Tibial nerve (tissue), 4 donors: ENCODE measurements around the gene SLC27A1. TPM values are rescaled to one million over a fixed set of nuclear protein-coding genes. Genes with fewer than 3 reads are reported as not detected.

Source experiments
- DNase-seq, 2 donors: peaks; one replicate each; pipeline ENCODE4 v3.0.0-alpha.2; 2019; ENCODE audit warnings: low spot score in 2 of 2
- H3K27ac ChIP-seq, 4 donors: fragments of 200-600 bp; sonication (generic) in 3 of 4; one replicate each; pipeline ENCODE4 v1.5.1; 2017 to 2019; ENCODE audit warnings: mild to moderate bottlenecking in 1 of 4
- H3K27me3 ChIP-seq, 2 donors: fragments of 200-600 bp; sonication (generic) in 1 of 2; one replicate each; pipeline versions ENCODE4 v1.5.1 to v1.6.0; 2017 to 2019
- H3K36me3 ChIP-seq, 3 donors: fragments of 200-600 bp; sonication (generic); one replicate each; pipeline ENCODE4 v1.5.1; 2018 to 2019
- H3K4me1 ChIP-seq, 4 donors: fragments of 200-600 bp; sonication (generic) in 3 of 4; one replicate each; pipeline ENCODE4 v1.5.1; 2017 to 2019
- H3K4me3 ChIP-seq, 4 donors: fragments of 200-600 bp; sonication (generic) in 3 of 4; one replicate each; pipeline ENCODE4 v1.5.1; 2017 to 2019; ENCODE audit warnings: mild to moderate bottlenecking in 1 of 4, moderate library complexity in 1 of 4
- H3K9me3 ChIP-seq, 4 donors: fragments of 200-600 bp; sonication (generic) in 3 of 4; one replicate each; pipeline ENCODE4 v1.5.1; 2017 to 2019
- EP300 ChIP-seq, 2 donors: sonication (generic); formaldehyde crosslinking; IDR thresholded peaks; one replicate each; pipeline ENCODE4 v1.6.1; 2017; ENCODE audit warnings: antibody characterized with exemption in 2 of 2, mild to moderate bottlenecking in 1 of 2
- POLR2A ChIP-seq, 2 donors: fragments of 450-650 bp; IDR thresholded peaks; one replicate each; pipeline ENCODE4 v1.6.1; 2017; ENCODE audit warnings: antibody characterized with exemption in 2 of 2, mild to moderate bottlenecking in 2 of 2, moderate library complexity in 2 of 2
- whole genome bisulfite sequencing, 2 donors: methylation state at CpG; one replicate each; pipeline ENCODE4 v1.1.5; 2018; 5-methylcytosine and 5-hydroxymethylcytosine counted together
- total RNA-seq, 4 donors: library from RNA; depleted of rRNA; stranded (reverse); fragments of >200 nt; gene quantifications; one replicate each; pipeline ENCODE4 v1.1.0, GENCODE V29; 2016
- TF ChIP-seq, protein P1 (sequence below), 5 experiments: fragments of 200-600 bp in 3 of 5; fragments of 450-650 bp in 2 of 5; sonication (generic) in 3 of 5; IDR thresholded peaks; one replicate each; pipeline ENCODE4 v1.5.1; 2016 to 2019; ENCODE audit warnings: antibody characterized with exemption in 5 of 5, mild to moderate bottlenecking in 3 of 5, moderate library complexity in 2 of 5

SLC27A1 gene
- total RNA-seq, 4 donors from 2014 or later = 30.6 to 69.3 (median 55.9) TPM

DNA sequence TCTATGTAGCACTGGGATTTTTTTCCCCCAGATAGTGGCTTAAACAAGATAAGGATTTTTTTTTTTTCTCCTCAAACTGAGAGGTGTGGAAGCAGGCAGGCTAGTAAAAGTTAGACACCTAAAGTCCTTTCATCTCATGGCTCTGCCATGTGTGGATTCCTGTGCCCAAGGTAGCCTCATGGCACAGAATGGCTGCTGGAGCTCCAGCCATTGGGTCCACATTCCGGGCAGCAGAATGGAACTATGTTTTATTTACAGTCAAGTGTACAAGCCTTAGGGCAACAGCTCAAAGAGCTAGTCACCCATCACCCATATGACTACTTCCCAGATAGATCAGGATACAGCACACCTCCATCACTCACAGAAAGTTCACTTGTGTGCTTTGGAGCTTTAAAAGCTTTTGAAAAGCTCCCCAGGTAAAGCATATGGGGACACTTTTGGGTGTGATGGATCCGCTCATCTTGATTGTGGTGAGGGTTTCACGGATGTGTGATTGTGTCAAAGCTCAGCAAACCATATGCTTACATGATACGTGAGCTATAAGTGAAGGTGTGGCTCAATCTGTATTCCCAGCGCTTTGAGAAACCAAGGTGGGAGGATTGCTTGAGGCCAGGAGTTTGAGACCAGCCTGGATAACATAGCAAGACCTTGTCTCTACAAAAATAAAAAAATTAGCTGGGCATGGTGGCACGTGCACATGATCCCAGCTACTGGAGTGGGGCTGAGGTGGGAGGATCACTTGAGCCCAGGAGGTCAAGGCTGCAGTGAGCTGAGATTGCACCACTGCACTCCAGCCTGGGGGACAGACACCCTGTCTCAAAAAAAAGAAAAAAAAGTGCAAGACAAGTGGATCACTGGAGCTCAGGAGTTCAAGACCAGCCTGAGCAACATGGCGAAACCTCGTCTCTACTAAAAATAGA lies 59.2 kb downstream of the SLC27A1 start:
- H3K4me1 ChIP-seq = no peaks in the 10 kb centered on the region
- H3K27ac ChIP-seq = no peak overlapping the region
- no peaks in the 10 kb centered on the region for H3K36me3 ChIP-seq
- H3K27me3 ChIP-seq = peaks cover 0 to 13% of the 10 kb centered on the region in 2 donors
- 75 to 78% methylated on average over 8 of the region's 8 CpGs for WGBS, 2 donors
- no peak overlapping the region for H3K4me3 ChIP-seq
- peaks cover 0 to 12% (median 0%) of the 10 kb centered on the region in 4 donors for H3K9me3 ChIP-seq
- no peak for DNase-seq
- TF ChIP-seq, protein P1, sequence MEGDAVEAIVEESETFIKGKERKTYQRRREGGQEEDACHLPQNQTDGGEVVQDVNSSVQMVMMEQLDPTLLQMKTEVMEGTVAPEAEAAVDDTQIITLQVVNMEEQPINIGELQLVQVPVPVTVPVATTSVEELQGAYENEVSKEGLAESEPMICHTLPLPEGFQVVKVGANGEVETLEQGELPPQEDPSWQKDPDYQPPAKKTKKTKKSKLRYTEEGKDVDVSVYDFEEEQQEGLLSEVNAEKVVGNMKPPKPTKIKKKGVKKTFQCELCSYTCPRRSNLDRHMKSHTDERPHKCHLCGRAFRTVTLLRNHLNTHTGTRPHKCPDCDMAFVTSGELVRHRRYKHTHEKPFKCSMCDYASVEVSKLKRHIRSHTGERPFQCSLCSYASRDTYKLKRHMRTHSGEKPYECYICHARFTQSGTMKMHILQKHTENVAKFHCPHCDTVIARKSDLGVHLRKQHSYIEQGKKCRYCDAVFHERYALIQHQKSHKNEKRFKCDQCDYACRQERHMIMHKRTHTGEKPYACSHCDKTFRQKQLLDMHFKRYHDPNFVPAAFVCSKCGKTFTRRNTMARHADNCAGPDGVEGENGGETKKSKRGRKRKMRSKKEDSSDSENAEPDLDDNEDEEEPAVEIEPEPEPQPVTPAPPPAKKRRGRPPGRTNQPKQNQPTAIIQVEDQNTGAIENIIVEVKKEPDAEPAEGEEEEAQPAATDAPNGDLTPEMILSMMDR (IDR thresholded peaks at IDR 0.05) = no peak
- TF ChIP-seq EP300 (IDR thresholded peaks at IDR 0.05) = no peak
- no peak for TF ChIP-seq POLR2A (IDR thresholded peaks at IDR 0.05)

DNA sequence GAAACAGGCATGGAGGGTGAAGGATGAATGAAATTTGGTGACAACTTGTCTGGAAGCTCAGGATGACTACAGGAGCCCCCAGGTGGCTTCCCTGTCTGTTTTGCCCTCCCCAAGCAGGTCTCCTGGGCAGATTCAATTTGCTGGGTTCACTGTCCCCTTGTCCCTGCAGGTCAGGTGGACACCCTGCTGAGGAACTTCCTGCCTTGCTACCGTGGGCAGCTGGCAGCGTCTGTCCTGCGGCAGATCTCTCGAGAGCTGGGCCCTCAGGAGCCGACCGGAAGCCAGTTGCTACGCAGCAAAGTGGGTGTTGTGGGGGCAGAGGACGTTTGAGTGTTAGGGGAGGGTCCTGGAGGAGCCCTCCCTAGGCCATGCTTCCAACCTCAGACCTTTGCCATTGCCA lies 60.3 kb downstream of the SLC27A1 start:
- TF ChIP-seq POLR2A (IDR thresholded peaks at IDR 0.05) = no peak
- TF ChIP-seq EP300 (IDR thresholded peaks at IDR 0.05) = no peak
- TF ChIP-seq, protein P1 (IDR thresholded peaks at IDR 0.05) = no peak
- Histone ChIP-seq H3K27ac (no peak overlapping the region), H3K9me3 (peaks cover 0 to 10% (median 0%) of the 10 kb centered on the region in 4 donors), H3K36me3 (no peaks in the 10 kb centered on the region), H3K27me3 (peaks cover 0 to 13% of the 10 kb centered on the region in 2 donors), H3K4me3 (no peak overlapping the region), H3K4me1 (no peaks in the 10 kb centered on the region)
- whole genome bisulfite sequencing, 2 donors = 12 to 24% methylated on average over 5 to 8 of the region's 8 CpGs
- DNase-seq = no peak

DNA sequence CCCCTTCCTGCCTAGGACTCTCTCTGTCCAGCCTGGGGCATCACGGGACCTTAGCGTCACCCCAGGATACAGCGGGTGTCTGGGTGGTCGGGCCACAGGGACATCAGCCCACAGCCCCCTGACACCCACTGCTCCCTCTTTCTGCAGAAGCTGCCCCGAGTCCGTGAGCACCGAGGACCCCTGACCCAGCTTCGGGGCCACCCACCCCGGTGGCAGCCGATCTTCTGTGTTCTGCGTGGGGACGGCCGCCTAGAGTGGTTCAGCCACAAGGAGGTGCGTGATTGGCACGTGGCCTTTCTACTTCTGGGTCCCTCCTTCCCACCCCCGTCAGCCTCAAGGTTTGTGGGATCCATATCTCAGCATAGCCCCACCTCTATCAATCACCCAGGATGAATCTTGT lies 61.8 kb downstream of the SLC27A1 start:
- Histone ChIP-seq H3K9me3 (peaks cover 0 to 10% (median 0%) of the 10 kb centered on the region in 4 donors), H3K27ac (no peak overlapping the region), H3K36me3 (no peaks in the 10 kb centered on the region), H3K4me1 (no peaks in the 10 kb centered on the region), H3K27me3 (peaks cover 0 to 13% of the 10 kb centered on the region in 2 donors), H3K4me3 (no peak overlapping the region)
- TF ChIP-seq POLR2A (IDR thresholded peaks at IDR 0.05) = no peak
- TF ChIP-seq EP300 (IDR thresholded peaks at IDR 0.05) = no peak
- TF ChIP-seq, protein P1 (IDR thresholded peaks at IDR 0.05) = no peak
- no peak for DNase-seq
- 83 to 88% methylated on average over 16 of the region's 16 CpGs for WGBS, 2 donors

GRCh38 chr19:17532557-17532956 lies 62.2 kb downstream of the SLC27A1 start:
- no peaks in the 10 kb centered on the region for H3K4me1 ChIP-seq
- peaks cover 0 to 10% (median 0%) of the 10 kb centered on the region in 4 donors for H3K9me3 ChIP-seq
- no peak for DNase-seq
- no peak overlapping the region for H3K4me3 ChIP-seq
- WGBS, 2 donors = 64 to 73% methylated on average over 7 of the region's 7 CpGs
- no peaks in the 10 kb centered on the region for H3K36me3 ChIP-seq
- TF ChIP-seq POLR2A (IDR thresholded peaks at IDR 0.05) (no peak), EP300 (IDR thresholded peaks at IDR 0.05) (no peak)
- TF ChIP-seq, protein P1 (IDR thresholded peaks at IDR 0.05) = no peak
- peaks cover 0 to 13% of the 10 kb centered on the region in 2 donors for H3K27me3 ChIP-seq
- no peak overlapping the region for H3K27ac ChIP-seq

GRCh38 chr19:17534767-17535166 lies 64.4 kb downstream of the SLC27A1 start:
- TF ChIP-seq EP300 (IDR thresholded peaks at IDR 0.05) = no peak
- TF ChIP-seq POLR2A (IDR thresholded peaks at IDR 0.05) = no peak
- TF ChIP-seq, protein P1 (IDR thresholded peaks at IDR 0.05) = no peak
- no peak for DNase-seq
- no peaks in the 10 kb centered on the region for H3K36me3 ChIP-seq
- H3K9me3 ChIP-seq = peaks cover 0 to 1% (median 0%) of the 10 kb centered on the region in 4 donors
- no peak overlapping the region for H3K27ac ChIP-seq
- peaks cover 0 to 15% (median 8%) of the 10 kb centered on the region in 4 donors for H3K4me1 ChIP-seq
- H3K4me3 ChIP-seq = no peak overlapping the region
- no peaks in the 10 kb centered on the region for H3K27me3 ChIP-seq
